Liver (tissue), 9 donors: Measurements from ENCODE around the gene KDM3B. TPM values are rescaled to one million over a fixed set of nuclear protein-coding genes. Genes with fewer than 3 reads are reported as not detected.
"Not testable (repeated sequence)": the region's sequence is repeated elsewhere in the genome, so short reads cannot be mapped to it uniquely, and the experiment has no call there.

ENCODE experiments used
- DNase-seq: peaks from one replicate; pipeline ENCODE4 v3.0.0-alpha.2; 2017; ENCODE audit warnings: low spot score
- H3K27ac ChIP-seq, 2 donors: one replicate each; pipeline ENCODE4 v1.7.0; 2013; ENCODE audit warnings: inconsistent platforms in 2 of 2, low read length in 2 of 2, control low read depth in 1 of 2, low read depth in 1 of 2, mild to moderate bottlenecking in 1 of 2
- H3K27me3 ChIP-seq, 4 donors: one replicate each; pipeline versions ENCODE4 v1.6.1 to v1.7.0; 2013; ENCODE audit warnings: low read length in 3 of 4, inconsistent platforms in 1 of 4, mild to moderate bottlenecking in 1 of 4, moderate library complexity in 1 of 4; ENCODE audit not compliant: control insufficient read depth in 4 of 4, insufficient read depth in 4 of 4
- H3K36me3 ChIP-seq, 4 donors: one replicate each; pipeline versions ENCODE4 v1.6.1 to v1.7.0; 2013; ENCODE audit warnings: low read length in 3 of 4, mild to moderate bottlenecking in 3 of 4, low read depth in 1 of 4, moderate library complexity in 1 of 4; ENCODE audit not compliant: control insufficient read depth in 4 of 4, insufficient read depth in 3 of 4
- H3K4me1 ChIP-seq, 4 donors: one replicate each; pipeline versions ENCODE4 v1.6.1 to v1.7.0; 2013; ENCODE audit warnings: low read length in 3 of 4, mild to moderate bottlenecking in 3 of 4, moderate library complexity in 1 of 4; ENCODE audit not compliant: control insufficient read depth in 4 of 4, insufficient read depth in 4 of 4
- H3K4me3 ChIP-seq, 3 donors: one replicate each; pipeline versions ENCODE4 v1.6.1 to v1.7.0; 2013; ENCODE audit warnings: low read length in 3 of 3, control low read depth in 1 of 3, low read depth in 1 of 3, mild to moderate bottlenecking in 1 of 3
- H3K9ac ChIP-seq, 2 donors: one replicate each; pipeline ENCODE4 v1.7.0; 2013; ENCODE audit warnings: low read length in 2 of 2, mild to moderate bottlenecking in 2 of 2, moderate library complexity in 2 of 2, control low read depth in 1 of 2, low read depth in 1 of 2
- H3K9me3 ChIP-seq, 4 donors: one replicate each; pipeline versions ENCODE4 v1.6.1 to v1.7.0; 2013; ENCODE audit warnings: low read length in 3 of 4; ENCODE audit not compliant: control insufficient read depth in 4 of 4
- ATF3 ChIP-seq: IDR thresholded peaks from 2 replicates; pipeline ENCODE4 v1.6.1; 2016; ENCODE audit warnings: antibody characterized with exemption
- CTCF ChIP-seq: fragments of 150-350 bp; IDR thresholded peaks from 2 replicates; pipeline ENCODE4 v1.5.1; 2017; ENCODE audit warnings: improper control_type of control experiment, low read depth, low read length; ENCODE audit not compliant: missing input control
- EGR1 ChIP-seq, 2 donors: IDR thresholded peaks; 2 replicates each; pipeline ENCODE4 v1.6.1; 2016 to 2018; ENCODE audit warnings: antibody characterized with exemption in 2 of 2, low read depth in 2 of 2
- FOXA2 ChIP-seq: IDR thresholded peaks from 2 replicates; pipeline ENCODE4 v1.6.1; 2016; ENCODE audit warnings: antibody characterized with exemption
- GABPA ChIP-seq, 2 donors: IDR thresholded peaks in 1 of 2; conservative IDR thresholded peaks in 1 of 2; 2 replicates each; pipeline ENCODE4 v1.6.1; 2016; ENCODE audit warnings: antibody characterized with exemption in 2 of 2, mild to moderate bottlenecking in 1 of 2, moderate library complexity in 1 of 2
- HNF4A ChIP-seq, 2 donors: conservative IDR thresholded peaks; 2 replicates each; pipeline ENCODE4 v1.6.1; 2016; ENCODE audit warnings: antibody characterized with exemption in 2 of 2, mild to moderate bottlenecking in 2 of 2
- HNF4G ChIP-seq: IDR thresholded peaks from 2 replicates; pipeline ENCODE4 v1.6.1; 2016; ENCODE audit warnings: antibody characterized with exemption
- JUND ChIP-seq, 2 donors: IDR thresholded peaks; 2 replicates each; pipeline ENCODE4 v1.6.1; 2016; ENCODE audit warnings: antibody characterized with exemption in 2 of 2
- NR2F2 ChIP-seq: IDR thresholded peaks from 2 replicates; pipeline ENCODE4 v1.6.1; 2016; ENCODE audit warnings: antibody characterized with exemption
- RAD21 ChIP-seq, 2 donors: IDR thresholded peaks; 2 replicates each; pipeline ENCODE4 v1.6.1; 2016; ENCODE audit warnings: antibody characterized with exemption in 2 of 2, mild to moderate bottlenecking in 2 of 2
- RXRA ChIP-seq, 2 donors: IDR thresholded peaks; 2 replicates each; pipeline ENCODE4 v1.6.1; 2017 to 2018; ENCODE audit warnings: antibody characterized with exemption in 2 of 2, mild to moderate bottlenecking in 1 of 2
- SP1 ChIP-seq: IDR thresholded peaks from 2 replicates; pipeline ENCODE4 v1.6.1; 2018; ENCODE audit warnings: antibody characterized with exemption, mild to moderate bottlenecking
- TAF1 ChIP-seq: conservative IDR thresholded peaks from 2 replicates; pipeline ENCODE4 v1.6.1; 2016; ENCODE audit warnings: antibody characterized with exemption, mild to moderate bottlenecking
- YY1 ChIP-seq: IDR thresholded peaks from 2 replicates; pipeline ENCODE4 v1.6.1; 2016; ENCODE audit warnings: antibody characterized with exemption, mild to moderate bottlenecking
- WGBS: extraction: QIAGEN DNeasy Blood & Tissue Kit; methylation state at CpG from one replicate; pipeline ENCODE4 v1.1.7; 2013; 5-methylcytosine and 5-hydroxymethylcytosine counted together
- polyA plus RNA-seq, 2 donors: library from polyadenylated mRNA; stranded (reverse) in 1 of 2; unstranded in 1 of 2; fragments of 200-250 nt in 1 of 2; fragments of >200 nt in 1 of 2; fragmentation: Nextera tagmentation in 1 of 2; extraction: Ambion mirVana in 1 of 2; gene quantifications; one replicate each; pipeline versions ENCODE4 v1.2.1 to v1.2.3, GENCODE V29; 2013 to 2015
- total RNA-seq, 2 donors: library from RNA; depleted of rRNA; stranded (reverse); fragments of >200 nt; gene quantifications; one replicate each; pipeline ENCODE4 v1.2.3, GENCODE V29; 2014
- TF ChIP-seq, protein P1 (sequence below): IDR thresholded peaks from 2 replicates; pipeline ENCODE4 v1.6.1; 2016; ENCODE audit warnings: antibody characterized with exemption, mild to moderate bottlenecking
- TF ChIP-seq, protein P2 (sequence below): IDR thresholded peaks from 2 replicates; pipeline ENCODE4 v1.6.1; 2016; ENCODE audit warnings: antibody characterized with exemption
- TF ChIP-seq, protein P3 (sequence below): IDR thresholded peaks from 2 replicates; pipeline ENCODE4 v1.6.1; 2016; ENCODE audit warnings: antibody characterized with exemption
- donor health status: healthy.
- donor health status: healthy.
- donor health status: healthy.
- donor health status: healthy.
- donor health status: healthy.

The KDM3B gene
- total and polyA plus RNA-seq, 4 donors, result 6.8 to 39.6 (median 18.8) TPM

GRCh38 chr5:138389332-138389731 is 36.8 kb downstream of the KDM3B start:
- Histone ChIP-seq H3K4me3 (no peak overlapping the region), H3K9me3 (no peaks in the 10 kb centered on the region), H3K4me1 (no peaks in the 10 kb centered on the region), H3K9ac (no peak overlapping the region), H3K27me3 (no peaks in the 10 kb centered on the region), H3K36me3 (peaks cover 19 to 59% (median 49%) of the 10 kb centered on the region in 4 donors), H3K27ac (no peak overlapping the region)
- no peak for DNase-seq
- TF ChIP-seq CTCF (no peak), FOXA2 (no peak), HNF4G (no peak), SP1 (no peak), ATF3 (no peak), RAD21 (IDR thresholded peaks at IDR 0.05) (no peak), JUND (IDR thresholded peaks at IDR 0.05) (no peak), RXRA (IDR thresholded peaks at IDR 0.05) (no peak), TAF1 (no peak), YY1 (no peak), NR2F2 (no peak), HNF4A (conservative IDR thresholded peaks at IDR 0.05) (no peak), GABPA (IDR thresholded peaks at IDR 0.05 in 1 of 2, conservative IDR thresholded peaks at IDR 0.05 in 1 of 2) (no peak), EGR1 (IDR thresholded peaks at IDR 0.05; ENCODE audit: low read depth in 2 of 2) (no peak)
- TF ChIP-seq, protein P1, sequence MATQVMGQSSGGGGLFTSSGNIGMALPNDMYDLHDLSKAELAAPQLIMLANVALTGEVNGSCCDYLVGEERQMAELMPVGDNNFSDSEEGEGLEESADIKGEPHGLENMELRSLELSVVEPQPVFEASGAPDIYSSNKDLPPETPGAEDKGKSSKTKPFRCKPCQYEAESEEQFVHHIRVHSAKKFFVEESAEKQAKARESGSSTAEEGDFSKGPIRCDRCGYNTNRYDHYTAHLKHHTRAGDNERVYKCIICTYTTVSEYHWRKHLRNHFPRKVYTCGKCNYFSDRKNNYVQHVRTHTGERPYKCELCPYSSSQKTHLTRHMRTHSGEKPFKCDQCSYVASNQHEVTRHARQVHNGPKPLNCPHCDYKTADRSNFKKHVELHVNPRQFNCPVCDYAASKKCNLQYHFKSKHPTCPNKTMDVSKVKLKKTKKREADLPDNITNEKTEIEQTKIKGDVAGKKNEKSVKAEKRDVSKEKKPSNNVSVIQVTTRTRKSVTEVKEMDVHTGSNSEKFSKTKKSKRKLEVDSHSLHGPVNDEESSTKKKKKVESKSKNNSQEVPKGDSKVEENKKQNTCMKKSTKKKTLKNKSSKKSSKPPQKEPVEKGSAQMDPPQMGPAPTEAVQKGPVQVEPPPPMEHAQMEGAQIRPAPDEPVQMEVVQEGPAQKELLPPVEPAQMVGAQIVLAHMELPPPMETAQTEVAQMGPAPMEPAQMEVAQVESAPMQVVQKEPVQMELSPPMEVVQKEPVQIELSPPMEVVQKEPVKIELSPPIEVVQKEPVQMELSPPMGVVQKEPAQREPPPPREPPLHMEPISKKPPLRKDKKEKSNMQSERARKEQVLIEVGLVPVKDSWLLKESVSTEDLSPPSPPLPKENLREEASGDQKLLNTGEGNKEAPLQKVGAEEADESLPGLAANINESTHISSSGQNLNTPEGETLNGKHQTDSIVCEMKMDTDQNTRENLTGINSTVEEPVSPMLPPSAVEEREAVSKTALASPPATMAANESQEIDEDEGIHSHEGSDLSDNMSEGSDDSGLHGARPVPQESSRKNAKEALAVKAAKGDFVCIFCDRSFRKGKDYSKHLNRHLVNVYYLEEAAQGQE, result no peak
- TF ChIP-seq, protein P2, sequence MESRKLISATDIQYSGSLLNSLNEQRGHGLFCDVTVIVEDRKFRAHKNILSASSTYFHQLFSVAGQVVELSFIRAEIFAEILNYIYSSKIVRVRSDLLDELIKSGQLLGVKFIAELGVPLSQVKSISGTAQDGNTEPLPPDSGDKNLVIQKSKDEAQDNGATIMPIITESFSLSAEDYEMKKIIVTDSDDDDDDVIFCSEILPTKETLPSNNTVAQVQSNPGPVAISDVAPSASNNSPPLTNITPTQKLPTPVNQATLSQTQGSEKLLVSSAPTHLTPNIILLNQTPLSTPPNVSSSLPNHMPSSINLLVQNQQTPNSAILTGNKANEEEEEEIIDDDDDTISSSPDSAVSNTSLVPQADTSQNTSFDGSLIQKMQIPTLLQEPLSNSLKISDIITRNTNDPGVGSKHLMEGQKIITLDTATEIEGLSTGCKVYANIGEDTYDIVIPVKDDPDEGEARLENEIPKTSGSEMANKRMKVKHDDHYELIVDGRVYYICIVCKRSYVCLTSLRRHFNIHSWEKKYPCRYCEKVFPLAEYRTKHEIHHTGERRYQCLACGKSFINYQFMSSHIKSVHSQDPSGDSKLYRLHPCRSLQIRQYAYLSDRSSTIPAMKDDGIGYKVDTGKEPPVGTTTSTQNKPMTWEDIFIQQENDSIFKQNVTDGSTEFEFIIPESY, result no peak
- TF ChIP-seq, protein P3, sequence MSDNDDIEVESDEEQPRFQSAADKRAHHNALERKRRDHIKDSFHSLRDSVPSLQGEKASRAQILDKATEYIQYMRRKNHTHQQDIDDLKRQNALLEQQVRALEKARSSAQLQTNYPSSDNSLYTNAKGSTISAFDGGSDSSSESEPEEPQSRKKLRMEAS, result no peak
- 93% methylated on average over 3 of the region's 3 CpGs for WGBS

DNA sequence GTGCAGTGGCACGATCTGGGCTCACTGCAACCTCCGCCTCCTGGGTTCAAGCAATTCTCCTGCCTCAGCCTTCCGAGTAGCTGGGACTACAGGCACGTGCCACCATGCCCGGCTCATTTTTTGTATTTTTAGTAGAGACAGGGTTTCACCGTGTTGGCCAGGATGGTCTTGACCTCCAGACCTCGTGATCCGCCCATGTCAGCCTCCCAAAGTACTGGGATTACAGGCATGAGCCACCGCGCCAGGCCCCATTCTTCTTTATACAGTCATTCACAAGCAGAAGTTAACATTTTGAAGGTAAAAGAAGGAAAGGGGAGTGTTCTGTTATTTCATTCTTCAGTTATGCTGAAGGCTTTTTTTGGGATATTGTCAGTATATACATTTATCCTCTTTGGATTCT is 37.4 kb downstream of the KDM3B start:
- H3K4me1 ChIP-seq, H3K27ac ChIP-seq, H3K4me3 ChIP-seq, H3K27me3 ChIP-seq, H3K9me3 ChIP-seq, DNase-seq, H3K9ac ChIP-seq: not testable (repeated sequence)
- 96% methylated on average over 10 of the region's 10 CpGs for WGBS
- peaks cover 18 to 63% (median 48%) of the 10 kb centered on the region in 4 donors for H3K36me3 ChIP-seq
